GM12891 (cell line): ENCODE results near the gene SH3TC1.

Experiments used
- POLR2A ChIP-seq: IDR thresholded peaks from 2 replicates; pipeline ENCODE4 v1.6.1; 2011; ENCODE audit warnings: low read depth, low read length, control low read depth
- TAF1 ChIP-seq: IDR thresholded peaks from 2 replicates; pipeline ENCODE4 v1.6.1; 2011; ENCODE audit warnings: low read depth, low read length, control low read depth

DNA sequence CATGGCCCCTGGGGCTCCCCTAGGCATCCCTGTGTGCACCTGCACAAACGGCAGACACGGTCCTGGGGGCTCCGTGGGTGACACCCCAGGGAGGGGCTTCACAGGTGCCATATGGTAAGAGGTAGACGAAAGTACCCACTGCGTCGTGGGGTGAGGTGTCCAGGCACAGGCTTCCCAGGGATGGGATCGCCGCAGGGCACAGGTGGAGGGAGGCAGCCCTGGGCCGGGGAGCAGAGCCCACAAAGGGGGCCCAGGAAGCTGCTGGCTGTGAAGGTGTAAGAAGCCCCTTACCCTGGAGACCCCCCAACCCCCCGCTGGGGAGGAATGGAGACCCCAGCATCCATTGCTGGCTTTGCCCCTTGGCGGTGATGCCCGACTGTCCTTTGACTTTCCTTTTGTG, 10.9 kb downstream of the SH3TC1 start:
- TF ChIP-seq TAF1, result no peak
- 0 out of 2 replicates have a peak, but pooled peaks have one; percentile 34 for TF ChIP-seq POLR2A
